Karpas-422 (cell line): ENCODE measurements around the gene SLC25A4. TPM values are rescaled to one million over a fixed set of nuclear protein-coding genes. Genes with fewer than 3 reads are reported as not detected.

Source experiments
- DNase-seq: peaks from one replicate; pipeline ENCODE4 v3.0.0-alpha.2; 2015
- H2AFZ ChIP-seq: fragments of 200-600 bp; sonication (generic); 2 replicates; pipeline ENCODE4 v1.6.1; 2014; ENCODE audit warnings: antibody characterized with exemption, low read length, mixed read lengths
- H3K27ac ChIP-seq: fragments of 200-600 bp; sonication (generic); 2 replicates; pipeline ENCODE4 v1.5.1; 2014; ENCODE audit warnings: mild to moderate bottlenecking, low read length, moderate library complexity
- H3K27me3 ChIP-seq: fragments of 200-600 bp; sonication (generic); 2 replicates; pipeline ENCODE4 v1.6.1; 2014; ENCODE audit warnings: low read length, mixed read lengths
- H3K36me3 ChIP-seq: fragments of 200-600 bp; sonication (generic); 2 replicates; pipeline ENCODE4 v1.6.1; 2014; ENCODE audit warnings: low read length, mixed read lengths; ENCODE audit not compliant: insufficient read depth
- H3K4me1 ChIP-seq: fragments of 200-600 bp; sonication (generic); 2 replicates; pipeline ENCODE4 v1.6.1; 2014; ENCODE audit warnings: mild to moderate bottlenecking, low read length, mixed read lengths
- H3K4me2 ChIP-seq: fragments of 200-600 bp; sonication (generic); 2 replicates; pipeline ENCODE4 v1.6.1; 2014; ENCODE audit warnings: low read length, low read depth, mild to moderate bottlenecking; ENCODE audit not compliant: poor library complexity, severe bottlenecking
- H3K4me3 ChIP-seq: fragments of 200-600 bp; sonication (generic); 2 replicates; pipeline ENCODE4 v1.5.1; 2014; ENCODE audit warnings: mild to moderate bottlenecking, antibody characterized with exemption, low read length, mixed read lengths
- H3K79me2 ChIP-seq: fragments of 200-600 bp; sonication (generic); 2 replicates; pipeline ENCODE4 v1.6.1; 2014; ENCODE audit warnings: mild to moderate bottlenecking, low read length, mixed read lengths
- H3K9ac ChIP-seq: fragments of 200-600 bp; sonication (generic); 2 replicates; pipeline ENCODE4 v1.6.0; 2014; ENCODE audit warnings: low read length
- H3K9me2 ChIP-seq: fragments of 200-600 bp; sonication (generic), shearing (Covaris generic); replicated peaks from 2 replicates; pipeline ENCODE4 v1.6.0; 2014; ENCODE audit warnings: mild to moderate bottlenecking, low read length, moderate library complexity; ENCODE audit not compliant: insufficient read depth
- H3K9me3 ChIP-seq: fragments of 300-700, 200-600 bp; sonication (generic); 2 replicates; pipeline ENCODE4 v1.6.1; 2014; ENCODE audit warnings: low read length, mixed read lengths
- H4K20me1 ChIP-seq: fragments of 200-600 bp; sonication (generic); 2 replicates; pipeline ENCODE4 v1.6.1; 2014; ENCODE audit warnings: mild to moderate bottlenecking, antibody characterized with exemption, low read length, low read depth; ENCODE audit not compliant: insufficient read depth
- total RNA-seq: library from RNA; depleted of rRNA; stranded (reverse); fragments of >200 nt; shearing (Covaris generic); gene quantifications from 2 replicates; pipeline ENCODE4 v1.2.3, GENCODE V29; 2014; ENCODE audit warnings: low replicate concordance

Gene SLC25A4
- total RNA-seq, 1 experiment from 2014 or later = 19.5 TPM

- H3K9me2 ChIP-seq = no peaks in the 10 kb centered on the region
- no peak overlapping the region for H3K27ac ChIP-seq
- H2AFZ ChIP-seq = peak overlapping the region; percentile 21
- H3K9me3 ChIP-seq = no peaks in the 10 kb centered on the region
- H3K27me3 ChIP-seq = no peaks in the 10 kb centered on the region
- peak overlapping the region; percentile 87 for H3K4me3 ChIP-seq
- H3K36me3 ChIP-seq = peaks cover 7% of the 10 kb centered on the region; the same call in 1 of the 2 replicates
- H3K79me2 ChIP-seq = peaks cover 15% of the 10 kb centered on the region
- peak; percentile 49 for DNase-seq
- peaks cover 18% of the 10 kb centered on the region for H3K4me1 ChIP-seq
- H3K4me2 ChIP-seq = peak overlapping the region; percentile 67
- peak overlapping the region; percentile 75 for H3K9ac ChIP-seq
- H4K20me1 ChIP-seq = 0 out of 2 replicates have a peak, but pooled peaks cover 6% of the 10 kb centered on the region
Measured at GRCh38 chr4:185142564-185142911, 528 bp upstream of the SLC25A4 start.

GRCh38 chr4:185143601-185143969 is 519 bp downstream of the SLC25A4 start:
- Histone ChIP-seq H2AFZ (no peak overlapping the region), H3K9me2 (no peaks in the 10 kb centered on the region), H3K36me3 (peaks cover 7% of the 10 kb centered on the region; the same call in 1 of the 2 replicates), H3K27ac (no peak overlapping the region), H3K9me3 (no peaks in the 10 kb centered on the region), H3K4me2 (peak overlapping the region; percentile 88), H3K27me3 (no peaks in the 10 kb centered on the region), H4K20me1 (0 out of 2 replicates have a peak, but pooled peaks cover 6% of the 10 kb centered on the region), H3K9ac (peak overlapping the region; percentile 75), H3K79me2 (peaks cover 15% of the 10 kb centered on the region), H3K4me1 (peaks cover 18% of the 10 kb centered on the region), H3K4me3 (peak overlapping the region; percentile 87)
- DNase-seq = peak; percentile 67

- no peaks in the 10 kb centered on the region for H3K9me2 ChIP-seq
- no peak overlapping the region for H3K27ac ChIP-seq
- DNase-seq = no peak
- H3K4me3 ChIP-seq = peak overlapping the region; percentile 87; the same call in 1 of the 2 replicates
- H3K36me3 ChIP-seq = peaks cover 7% of the 10 kb centered on the region; the same call in 1 of the 2 replicates
- H3K79me2 ChIP-seq = peaks cover 15% of the 10 kb centered on the region
- 0 out of 2 replicates have a peak, but pooled peaks cover 6% of the 10 kb centered on the region for H4K20me1 ChIP-seq
- peaks cover 18% of the 10 kb centered on the region for H3K4me1 ChIP-seq
- H2AFZ ChIP-seq = no peak overlapping the region
- peak overlapping the region; percentile 88 for H3K4me2 ChIP-seq
- H3K27me3 ChIP-seq = no peaks in the 10 kb centered on the region
- H3K9me3 ChIP-seq = no peaks in the 10 kb centered on the region
- H3K9ac ChIP-seq = peak overlapping the region; percentile 75; the same call in 1 of the 2 replicates
Measured at GRCh38 chr4:185144601-185145240, 1.7 kb downstream of the SLC25A4 start.

- Histone ChIP-seq H3K4me2 (no peak overlapping the region), H3K9me2 (no peaks in the 10 kb centered on the region), H3K4me3 (no peak overlapping the region), H3K9ac (no peak overlapping the region), H4K20me1 (0 out of 2 replicates have a peak, but pooled peaks cover 6% of the 10 kb centered on the region), H3K9me3 (no peaks in the 10 kb centered on the region), H3K79me2 (peaks cover 15% of the 10 kb centered on the region), H3K27me3 (no peaks in the 10 kb centered on the region), H2AFZ (no peak overlapping the region), H3K4me1 (peaks cover 18% of the 10 kb centered on the region), H3K36me3 (peaks cover 7% of the 10 kb centered on the region; the same call in 1 of the 2 replicates), H3K27ac (no peak overlapping the region)
- DNase-seq = no peak
Measured at GRCh38 chr4:185145572-185145971, 2.5 kb downstream of the SLC25A4 start.

- H3K4me1 ChIP-seq = peaks cover 17% of the 10 kb centered on the region
- no peak overlapping the region for H3K27ac ChIP-seq
- DNase-seq = no peak
- no peak overlapping the region for H3K4me2 ChIP-seq
- H3K4me3 ChIP-seq = no peak overlapping the region
- no peaks in the 10 kb centered on the region for H3K9me2 ChIP-seq
- no peak overlapping the region for H2AFZ ChIP-seq
- H3K9ac ChIP-seq = no peak overlapping the region
- no peaks in the 10 kb centered on the region for H3K27me3 ChIP-seq
- no peaks in the 10 kb centered on the region for H4K20me1 ChIP-seq
- H3K79me2 ChIP-seq = peaks cover 6% of the 10 kb centered on the region
- no peaks in the 10 kb centered on the region for H3K9me3 ChIP-seq
- peaks cover 7% of the 10 kb centered on the region; the same call in 1 of the 2 replicates for H3K36me3 ChIP-seq
Measured at GRCh38 chr4:185149392-185149791, 6.3 kb downstream of the SLC25A4 start.

GRCh38 chr4:185151296-185151695 is 8.2 kb downstream of the SLC25A4 start:
- Histone ChIP-seq H3K9ac (no peak overlapping the region), H3K9me3 (no peaks in the 10 kb centered on the region), H3K4me1 (peaks cover 11% of the 10 kb centered on the region), H3K27me3 (no peaks in the 10 kb centered on the region), H3K36me3 (peaks cover 7% of the 10 kb centered on the region; the same call in 1 of the 2 replicates), H3K27ac (peak overlapping the region; percentile 34; the same call in 1 of the 2 replicates), H2AFZ (no peak overlapping the region), H3K9me2 (no peaks in the 10 kb centered on the region), H3K79me2 (no peaks in the 10 kb centered on the region), H3K4me3 (no peak overlapping the region), H3K4me2 (no peak overlapping the region), H4K20me1 (no peaks in the 10 kb centered on the region)
- DNase-seq = peak; percentile 50

- Histone ChIP-seq H3K4me3 (no peak overlapping the region), H3K79me2 (peaks cover 4% of the 10 kb centered on the region; the same call in 1 of the 2 replicates), H4K20me1 (no peaks in the 10 kb centered on the region), H3K9ac (no peak overlapping the region), H2AFZ (no peak overlapping the region), H3K9me2 (no peaks in the 10 kb centered on the region), H3K4me1 (no peaks in the 10 kb centered on the region), H3K27me3 (no peaks in the 10 kb centered on the region), H3K4me2 (no peak overlapping the region), H3K27ac (no peak overlapping the region), H3K36me3 (peaks cover 11% of the 10 kb centered on the region), H3K9me3 (no peaks in the 10 kb centered on the region)
- DNase-seq = no peak
Measured at GRCh38 chr4:185165605-185166063, 22.6 kb downstream of the SLC25A4 start.

GRCh38 chr4:185167234-185167633 is 24.2 kb downstream of the SLC25A4 start:
- no peaks in the 10 kb centered on the region for H3K9me3 ChIP-seq
- no peak overlapping the region for H3K4me3 ChIP-seq
- H3K79me2 ChIP-seq = peaks cover 16% of the 10 kb centered on the region

More at GRCh38 chr4:185167234-185167633, 24.2 kb downstream of the SLC25A4 start:
- Histone ChIP-seq H3K36me3 (peaks cover 5% of the 10 kb centered on the region), H3K4me2 (no peak overlapping the region), H3K9me2 (no peaks in the 10 kb centered on the region), H4K20me1 (no peaks in the 10 kb centered on the region), H3K27ac (no peak overlapping the region), H2AFZ (no peak overlapping the region), H3K9ac (no peak overlapping the region), H3K27me3 (no peaks in the 10 kb centered on the region), H3K4me1 (peaks cover 3% of the 10 kb centered on the region)
- DNase-seq = no peak
